Activated naive CD4-positive, alpha-beta T cell treated with Interleukin-2 at 50 U/mL for 16 hours (primary cell): Measurements from ENCODE around the gene APOBEC3A.
A peak's percentile ranks its signal among the peaks of the same experiment; 100 is the strongest.
"Not testable (repeated sequence)": the region's sequence is repeated elsewhere in the genome, so short reads cannot be mapped to it uniquely, and the experiment has no call there.

Experiments
- DNase-seq: peaks from one replicate; pipeline ENCODE4 v3.0.0-alpha.2; 2020

APOBEC3A gene

GRCh38 chr22:38960673-38961072 is 3.3 kb downstream of the APOBEC3A start:
- not testable (repeated sequence) for DNase-seq

- DNase-seq: not testable (repeated sequence)
Observed at GRCh38 chr22:38963291-38963738, 5.9 kb downstream of the APOBEC3A start.

- DNase-seq: no peak
Observed at GRCh38 chr22:38963872-38964271, 6.5 kb downstream of the APOBEC3A start.

- DNase-seq: no peak
Observed at GRCh38 chr22:38964306-38964705, 6.9 kb downstream of the APOBEC3A start.

GRCh38 chr22:38964989-38965388 is 7.6 kb downstream of the APOBEC3A start:
- no peak for DNase-seq

- no peak for DNase-seq
Observed at GRCh38 chr22:38965614-38966379, 8.4 kb downstream of the APOBEC3A start.

- DNase-seq: no peak
Observed at GRCh38 chr22:38966380-38966702, 8.9 kb downstream of the APOBEC3A start.

GRCh38 chr22:38966942-38967341 is 9.5 kb downstream of the APOBEC3A start:
- no peak for DNase-seq

- no peak for DNase-seq
Observed at GRCh38 chr22:38967451-38968450, 10.3 kb downstream of the APOBEC3A start.

GRCh38 chr22:38968801-38969200 is 11.4 kb downstream of the APOBEC3A start:
- DNase-seq: no peak

- no peak for DNase-seq
Observed at GRCh38 chr22:38970551-38970950, 13.1 kb downstream of the APOBEC3A start.

- DNase-seq: no peak
Observed at GRCh38 chr22:38971202-38971601, 13.8 kb downstream of the APOBEC3A start.

GRCh38 chr22:38971791-38972190 is 14.4 kb downstream of the APOBEC3A start:
- DNase-seq: no peak

- DNase-seq: no peak
Observed at GRCh38 chr22:38972558-38972957, 15.1 kb downstream of the APOBEC3A start.

GRCh38 chr22:38973289-38974169 is 16.1 kb downstream of the APOBEC3A start:
- DNase-seq: peak; percentile 48

- no peak for DNase-seq
Observed at GRCh38 chr22:38974170-38974825, 16.9 kb downstream of the APOBEC3A start.

GRCh38 chr22:38974826-38975175 is 17.4 kb downstream of the APOBEC3A start:
- no peak for DNase-seq

- DNase-seq: not testable (repeated sequence)
Observed at GRCh38 chr22:38977289-38977688, 19.9 kb downstream of the APOBEC3A start.

- DNase-seq: not testable (repeated sequence)
Observed at GRCh38 chr22:38980587-38980986, 23.2 kb downstream of the APOBEC3A start.

GRCh38 chr22:38981005-38981991 is 23.9 kb downstream of the APOBEC3A start:
- DNase-seq: no peak
